NCI-H1417 treated with DMSO at 0.1 percent for 48 hours (cell line): ENCODE measurements around the gene NEIL1.
"Not testable (repeated sequence)": the region's sequence is repeated elsewhere in the genome, so short reads cannot be mapped to it uniquely, and the experiment has no call there.

ENCODE experiments used
- DNase-seq: peaks from one replicate; lab custom pipeline; 2025; lab: John Stamatoyannopoulos, UW

Gene NEIL1

DNA sequence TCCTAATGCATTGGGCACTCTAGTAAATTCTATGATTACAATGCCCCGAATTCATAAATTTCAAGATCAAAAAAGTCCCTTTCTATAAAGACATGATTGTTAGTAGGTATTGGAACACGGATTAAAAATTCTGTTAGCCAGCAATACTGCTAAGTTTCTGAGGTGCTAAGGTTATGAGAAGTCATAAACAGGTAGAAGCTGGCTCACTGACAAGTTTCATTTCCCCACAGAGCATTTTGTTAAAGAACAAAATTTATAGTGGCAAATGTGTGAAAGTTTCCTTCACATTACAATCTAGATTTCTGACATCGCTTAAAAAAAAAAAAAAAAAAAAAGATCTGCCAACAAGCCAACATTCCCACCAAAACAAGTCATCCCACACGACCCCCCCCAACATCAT lies 33.9 kb downstream of the NEIL1 start:
- no peak for DNase-seq

DNA sequence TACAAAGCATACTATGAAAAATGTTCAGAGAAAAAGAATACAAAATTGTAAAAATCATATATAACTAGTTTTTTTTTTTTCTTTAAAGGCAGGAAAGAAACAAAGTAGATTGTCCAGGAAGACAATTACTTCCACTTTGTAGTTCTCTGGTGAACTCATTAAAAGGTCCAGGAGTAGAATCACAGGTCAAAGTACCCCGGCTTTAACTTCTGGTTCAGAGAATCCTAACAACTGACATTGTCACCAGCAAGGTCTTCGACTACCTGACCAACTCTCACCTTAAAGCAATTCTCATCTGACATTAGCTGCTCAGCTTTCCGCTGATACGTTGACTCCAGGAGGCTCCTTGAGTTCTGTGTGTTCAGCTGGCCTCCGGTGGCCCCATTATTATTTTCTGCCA lies 37.1 kb downstream of the NEIL1 start:
- DNase-seq: not testable (repeated sequence)

DNA sequence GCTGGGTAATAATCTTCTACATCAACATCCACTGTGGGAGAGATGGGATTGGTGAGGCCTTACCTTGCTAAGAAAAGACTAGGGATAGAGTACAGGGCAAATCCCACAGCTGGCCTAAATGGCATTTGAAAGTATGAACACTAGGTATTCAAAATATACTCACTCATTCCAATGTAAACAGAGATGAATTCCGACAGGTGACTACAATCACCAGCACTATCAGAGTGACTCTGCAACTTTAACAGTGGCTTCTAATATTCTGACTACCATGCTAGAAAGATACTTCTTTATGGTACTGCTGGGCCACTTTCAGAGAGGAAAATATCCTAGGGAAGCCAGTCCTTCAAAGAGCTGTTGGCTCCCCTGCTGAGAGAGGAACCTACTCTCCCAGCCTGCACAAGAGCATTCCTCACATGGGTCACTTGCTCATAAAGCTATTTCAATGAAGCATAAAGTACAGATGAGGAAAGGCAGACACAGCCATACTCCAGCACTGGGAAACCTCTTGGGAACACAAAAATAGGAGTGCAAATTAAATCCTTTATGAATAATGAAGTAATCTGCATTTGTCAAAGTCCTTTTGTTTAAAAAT lies 43.0 kb downstream of the NEIL1 start:
- no peak for DNase-seq

- DNase-seq: no peak
Observed at GRCh38 chr15:75397494-75397893, 50.7 kb downstream of the NEIL1 start.

GRCh38 chr15:75403892-75404291 lies 57.1 kb downstream of the NEIL1 start:
- DNase-seq: no peak
